HG03280 (cell line): Measurements from ENCODE around the gene ZNF451.
"Not testable (repeated sequence)": the region's sequence is repeated elsewhere in the genome, so short reads cannot be mapped to it uniquely, and the experiment has no call there.

Experiments used
- ATAC-seq: cut with Tn5 transposase; IDR thresholded peaks from one replicate; pipeline ENCODE4 v1.9.1; 2021; ENCODE audit warnings: mild to moderate bottlenecking, moderate library complexity; ENCODE audit not compliant: unreplicated experiment

Gene ZNF451, protein sequence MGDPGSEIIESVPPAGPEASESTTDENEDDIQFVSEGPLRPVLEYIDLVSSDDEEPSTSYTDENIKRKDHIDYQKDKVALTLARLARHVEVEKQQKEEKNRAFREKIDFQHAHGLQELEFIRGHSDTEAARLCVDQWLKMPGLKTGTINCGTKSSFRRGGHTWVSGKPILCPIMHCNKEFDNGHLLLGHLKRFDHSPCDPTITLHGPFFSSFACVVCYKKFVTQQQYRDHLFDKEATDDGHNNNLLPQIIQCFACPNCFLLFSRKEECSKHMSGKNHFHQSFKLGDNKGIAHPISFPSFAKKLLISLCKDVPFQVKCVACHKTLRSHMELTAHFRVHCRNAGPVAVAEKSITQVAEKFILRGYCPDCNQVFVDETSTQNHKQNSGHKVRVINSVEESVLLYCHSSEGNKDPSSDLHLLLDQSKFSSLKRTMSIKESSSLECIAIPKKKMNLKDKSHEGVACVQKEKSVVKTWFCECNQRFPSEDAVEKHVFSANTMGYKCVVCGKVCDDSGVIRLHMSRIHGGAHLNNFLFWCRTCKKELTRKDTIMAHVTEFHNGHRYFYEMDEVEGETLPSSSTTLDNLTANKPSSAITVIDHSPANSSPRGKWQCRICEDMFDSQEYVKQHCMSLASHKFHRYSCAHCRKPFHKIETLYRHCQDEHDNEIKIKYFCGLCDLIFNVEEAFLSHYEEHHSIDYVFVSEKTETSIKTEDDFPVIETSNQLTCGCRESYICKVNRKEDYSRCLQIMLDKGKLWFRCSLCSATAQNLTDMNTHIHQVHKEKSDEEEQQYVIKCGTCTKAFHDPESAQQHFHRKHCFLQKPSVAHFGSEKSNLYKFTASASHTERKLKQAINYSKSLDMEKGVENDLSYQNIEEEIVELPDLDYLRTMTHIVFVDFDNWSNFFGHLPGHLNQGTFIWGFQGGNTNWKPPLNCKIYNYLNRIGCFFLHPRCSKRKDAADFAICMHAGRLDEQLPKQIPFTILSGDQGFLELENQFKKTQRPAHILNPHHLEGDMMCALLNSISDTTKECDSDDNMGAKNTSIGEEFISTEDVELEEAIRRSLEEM

DNA sequence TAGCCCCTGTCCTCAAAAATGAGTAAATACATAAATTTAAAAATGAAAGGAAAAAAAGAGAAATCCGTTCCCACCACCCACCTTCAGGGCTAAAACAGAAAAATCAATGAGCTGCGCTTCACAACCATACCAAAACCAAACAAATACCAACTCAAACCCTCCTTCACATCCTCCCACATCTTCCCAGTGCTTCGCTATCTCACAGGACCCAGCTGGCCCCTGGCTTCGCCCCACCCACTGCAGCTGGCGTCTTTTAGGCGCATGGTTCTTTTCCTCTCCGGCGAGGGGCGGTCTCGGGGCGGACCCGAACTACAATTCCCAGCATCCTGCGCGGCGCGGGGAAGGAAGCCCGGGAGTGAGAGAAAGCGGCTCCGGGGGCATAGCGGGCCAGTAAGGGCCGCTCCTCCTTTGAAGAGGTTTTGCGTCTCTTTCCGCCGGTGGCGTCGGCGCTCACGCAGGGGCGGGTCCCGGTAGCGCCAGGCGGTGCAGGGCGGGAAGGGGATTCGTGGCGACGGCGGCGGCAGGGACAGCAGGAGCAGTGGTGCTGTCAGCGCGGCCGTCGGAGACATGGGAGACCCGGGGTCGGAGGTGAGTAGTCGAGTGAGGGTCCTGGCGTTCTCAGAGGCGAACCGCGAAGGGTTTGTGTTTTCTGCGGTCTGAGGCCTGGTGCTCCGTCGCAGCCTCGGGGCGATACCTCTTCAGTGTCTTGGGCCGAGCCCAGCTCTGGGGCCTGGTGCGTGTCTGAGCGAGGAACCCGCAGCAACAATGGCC lies at the start of gene ZNF451:
ZNF451 (plus strand) TSS at position 502 of the 771 bp plus-strand sequence; CDS start at position 568, 66 bp downstream.
- ATAC-seq = peak; percentile 91

DNA sequence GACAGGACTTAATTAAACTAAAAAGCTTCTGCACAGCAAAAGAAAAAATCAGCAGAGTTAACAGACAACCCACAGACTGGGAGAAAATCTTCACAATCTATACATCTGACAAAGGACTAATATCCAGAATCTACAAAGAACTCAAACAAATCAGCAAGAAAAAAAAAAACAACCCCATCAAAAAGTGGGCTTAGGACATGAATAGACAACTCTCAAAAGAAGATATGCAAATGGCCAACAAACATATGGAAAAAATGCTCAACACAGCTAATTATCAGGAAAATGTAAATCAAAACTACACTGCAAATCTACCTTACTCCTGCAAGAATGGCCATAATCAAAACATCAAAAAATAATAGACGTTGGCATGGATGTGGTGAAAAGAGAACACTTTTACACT lies 45.9 kb upstream of the ZNF451 start:
- ATAC-seq = not testable (repeated sequence)

DNA sequence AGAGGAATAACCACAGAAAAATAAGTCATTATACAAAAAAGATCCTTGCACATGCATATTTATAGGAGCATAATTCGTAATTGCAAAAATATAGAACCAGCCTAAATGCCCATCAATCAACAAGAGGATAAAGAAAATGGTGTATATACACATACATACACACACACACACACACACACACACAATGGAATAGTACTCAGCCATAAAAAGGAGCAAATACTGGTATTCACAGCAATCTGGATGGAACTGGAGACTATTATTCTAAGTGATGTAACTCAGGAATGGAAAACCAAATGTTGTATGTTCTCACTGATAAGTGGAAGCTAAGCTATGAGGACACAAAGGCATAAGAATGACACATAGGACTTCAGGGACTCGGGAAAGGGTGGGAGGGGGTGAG lies 45.4 kb upstream of the ZNF451 start:
- no peak for ATAC-seq

DNA sequence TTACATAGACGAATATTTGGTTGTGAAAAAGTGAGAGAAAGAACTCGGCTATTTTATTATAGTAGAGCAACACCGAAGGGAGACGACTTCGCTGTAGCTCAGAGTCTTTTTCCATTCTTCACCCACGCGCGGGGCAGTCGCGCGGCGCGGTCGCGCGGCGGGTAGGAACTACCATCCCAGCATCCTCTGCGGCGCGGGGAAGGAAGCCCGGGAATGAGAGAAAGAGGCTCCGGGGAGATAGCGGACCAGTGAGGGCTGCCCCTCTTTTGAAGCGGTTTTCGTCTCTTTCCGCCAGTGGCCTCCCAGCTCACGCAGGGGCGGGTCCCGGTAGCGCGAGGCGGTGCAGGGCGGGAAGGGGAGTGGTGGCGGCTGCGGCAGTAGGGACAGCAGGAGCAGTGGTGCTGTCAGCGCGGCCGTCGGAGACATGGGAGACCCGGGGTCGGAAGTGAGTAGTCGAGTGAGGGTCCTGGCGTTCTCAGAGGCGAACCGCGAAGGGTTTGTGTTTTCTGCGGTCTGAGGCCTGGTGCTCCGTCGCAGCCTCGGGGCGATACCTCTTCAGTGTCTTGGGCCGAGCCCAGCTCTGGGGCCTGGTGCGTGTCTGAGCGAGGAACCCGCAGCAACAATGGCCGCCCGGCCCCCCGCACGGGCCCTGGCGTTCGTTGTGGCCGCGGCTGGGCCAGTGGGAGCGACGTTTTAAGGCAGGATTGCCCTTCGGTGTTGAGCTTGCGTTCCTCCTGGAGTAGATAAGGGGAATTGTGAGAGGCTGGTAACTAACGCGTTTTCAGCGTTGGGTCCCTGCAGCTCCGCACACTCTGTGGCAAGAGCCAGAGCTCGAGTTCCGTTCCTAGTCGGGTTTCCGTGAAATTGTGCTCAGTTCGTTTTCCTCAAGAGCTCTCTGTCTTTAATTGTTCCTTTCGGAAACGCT lies 43.4 kb upstream of the ZNF451 start, which contains the start of gene KIAA1586:
KIAA1586 (plus strand) TSS at position 362 of the 925 bp plus-strand sequence; CDS start at position 425, 63 bp downstream.
- ATAC-seq = peak; percentile 92

DNA sequence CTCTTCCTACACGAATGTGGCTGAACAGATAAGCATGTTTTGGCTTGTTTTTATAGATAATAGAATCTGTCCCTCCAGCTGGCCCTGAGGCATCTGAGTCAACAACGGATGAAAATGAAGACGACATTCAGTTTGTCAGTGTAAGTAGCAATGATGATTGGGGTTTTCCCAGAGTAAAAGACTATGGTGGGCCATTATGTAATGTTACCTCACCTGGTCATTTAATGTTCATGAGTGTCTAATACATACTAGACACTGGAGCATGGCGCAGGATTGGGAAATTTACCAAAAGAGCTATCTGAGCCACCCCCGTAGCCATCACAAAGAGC lies 42.8 kb upstream of the ZNF451 start:
- ATAC-seq = peak; percentile 12

DNA sequence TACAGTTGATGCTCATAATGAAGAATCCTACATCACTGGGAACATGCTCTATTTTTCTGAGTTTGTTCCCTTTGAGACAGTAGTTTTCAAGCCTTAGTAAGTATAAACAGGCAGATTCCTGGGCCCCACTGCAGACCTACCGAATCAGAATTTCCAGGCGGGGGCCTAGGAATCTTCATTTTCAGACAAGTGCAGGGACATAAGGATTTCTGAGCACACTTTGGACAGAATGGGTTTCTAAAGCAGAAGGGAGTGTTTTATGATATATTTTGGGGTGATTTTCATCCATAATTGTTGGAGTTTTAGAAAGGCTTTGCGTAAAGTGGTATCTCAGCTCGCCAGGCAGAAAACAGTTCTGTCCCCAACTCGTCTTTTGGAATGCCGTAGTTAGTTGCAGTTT lies 42.1 kb upstream of the ZNF451 start:
- ATAC-seq = not testable (repeated sequence)

DNA sequence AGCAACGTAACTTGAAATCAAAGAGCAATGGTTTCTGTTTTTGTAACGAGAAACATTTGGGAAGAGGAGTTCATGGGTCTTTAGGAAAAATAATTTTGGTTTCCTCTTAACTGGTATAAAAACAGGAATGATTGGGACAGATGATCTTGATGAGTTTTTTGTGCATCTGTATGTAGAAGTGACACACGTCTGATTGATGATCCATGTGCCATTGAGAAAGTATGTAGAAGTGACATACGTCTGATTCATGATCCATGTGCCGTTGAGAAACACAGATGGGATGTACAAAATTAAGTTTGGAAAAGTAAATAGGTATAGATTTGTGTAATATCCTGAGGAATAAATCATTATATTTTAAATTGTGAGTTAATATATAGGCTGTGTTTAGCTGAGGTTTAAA lies 41.4 kb upstream of the ZNF451 start:
- no peak for ATAC-seq

DNA sequence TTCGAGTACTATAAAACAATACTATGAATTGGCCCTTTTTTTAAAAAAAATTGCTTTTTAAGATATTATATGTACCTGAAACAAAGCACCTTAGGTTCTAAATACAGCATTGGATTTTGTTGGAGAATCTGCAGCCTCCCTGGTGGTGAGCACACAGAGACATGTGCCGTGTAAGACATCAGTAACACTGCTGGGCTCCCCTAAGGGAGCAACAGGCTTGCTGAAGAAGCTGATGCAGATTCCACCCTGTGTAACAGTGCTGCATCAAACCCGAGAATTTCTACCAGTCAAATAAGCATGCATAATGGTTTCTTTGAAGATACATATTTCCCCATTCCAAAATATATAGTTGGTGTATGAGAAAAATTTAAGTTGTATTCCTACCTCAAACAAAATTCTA lies 26.1 kb upstream of the ZNF451 start:
- ATAC-seq = no peak

DNA sequence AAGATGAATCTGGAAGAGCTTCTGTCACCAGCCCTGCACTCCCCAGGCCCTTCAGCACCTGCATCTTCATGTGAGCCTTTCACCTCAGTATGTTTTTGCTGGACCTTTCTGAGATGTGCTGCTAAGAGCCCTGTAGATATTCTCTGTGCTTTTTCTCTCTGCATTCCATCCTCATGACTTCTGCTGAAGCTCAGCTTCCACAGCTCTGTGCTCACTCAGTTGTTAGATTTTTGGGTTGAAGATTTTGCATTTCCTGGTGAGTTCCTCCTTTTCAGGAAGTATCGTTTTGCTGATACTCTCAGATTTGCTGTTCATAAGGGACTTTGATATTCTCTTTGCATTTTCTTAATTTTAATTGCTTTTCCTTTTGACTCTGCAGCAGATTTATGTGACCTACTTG lies 25.2 kb upstream of the ZNF451 start:
- no peak for ATAC-seq

DNA sequence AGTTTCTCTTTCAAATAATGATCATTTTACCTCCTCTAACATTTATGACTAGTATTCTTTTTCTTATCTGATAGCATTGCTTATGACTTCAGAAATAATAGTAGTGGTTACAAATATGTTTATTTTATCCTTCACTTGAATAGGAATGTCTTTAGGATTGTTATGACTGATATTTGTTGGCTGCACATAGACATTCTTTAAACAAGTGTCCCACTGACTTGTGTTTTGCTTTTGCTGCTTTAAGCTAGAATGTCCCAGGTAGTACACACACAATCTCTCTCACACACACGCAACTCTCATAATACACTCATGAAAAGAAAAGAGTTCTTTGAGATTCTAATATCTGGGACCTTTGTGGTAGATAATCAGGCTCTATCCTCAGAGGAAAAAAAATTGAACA lies 21.9 kb upstream of the ZNF451 start:
- no peak for ATAC-seq

DNA sequence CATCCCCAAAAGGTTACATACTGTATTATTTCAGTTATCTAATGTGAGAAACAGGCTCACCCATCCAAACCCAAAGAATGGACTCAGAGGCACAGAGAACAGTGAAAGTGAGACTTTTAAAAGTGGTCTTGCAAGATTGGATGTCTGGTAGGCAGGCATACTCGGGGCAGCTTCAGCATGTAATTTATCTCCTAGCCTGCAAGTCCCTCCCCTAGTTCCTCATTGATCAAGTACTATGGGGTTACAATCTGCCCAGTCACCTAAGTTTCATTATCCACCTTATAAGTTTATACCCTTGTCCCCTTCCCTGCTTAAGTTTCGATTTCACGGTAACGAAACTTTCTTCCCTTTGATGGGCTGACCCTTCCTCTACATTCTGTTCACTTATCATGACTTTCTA lies 20.8 kb upstream of the ZNF451 start:
- no peak for ATAC-seq

DNA sequence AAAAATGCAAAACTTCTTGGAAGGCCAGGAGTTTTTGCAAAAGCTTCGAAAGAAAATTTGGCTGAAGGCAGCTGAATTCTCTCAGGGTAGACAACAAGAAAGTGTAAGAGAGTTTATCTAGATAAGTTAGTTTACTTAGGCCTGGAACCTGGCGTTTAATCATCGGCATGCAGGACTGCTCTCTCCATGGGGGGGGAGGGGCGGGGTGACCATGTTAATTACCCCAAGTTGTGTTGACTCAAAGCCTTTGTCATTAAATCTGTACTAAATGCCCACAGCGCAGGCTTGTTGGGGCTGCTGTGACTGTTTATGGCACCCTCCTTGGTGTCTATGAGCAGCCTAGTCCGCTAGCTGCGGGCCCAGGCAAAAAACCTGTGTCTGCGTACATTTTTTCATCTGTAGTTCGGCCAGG lies 20.1 kb upstream of the ZNF451 start:
- ATAC-seq = no peak

DNA sequence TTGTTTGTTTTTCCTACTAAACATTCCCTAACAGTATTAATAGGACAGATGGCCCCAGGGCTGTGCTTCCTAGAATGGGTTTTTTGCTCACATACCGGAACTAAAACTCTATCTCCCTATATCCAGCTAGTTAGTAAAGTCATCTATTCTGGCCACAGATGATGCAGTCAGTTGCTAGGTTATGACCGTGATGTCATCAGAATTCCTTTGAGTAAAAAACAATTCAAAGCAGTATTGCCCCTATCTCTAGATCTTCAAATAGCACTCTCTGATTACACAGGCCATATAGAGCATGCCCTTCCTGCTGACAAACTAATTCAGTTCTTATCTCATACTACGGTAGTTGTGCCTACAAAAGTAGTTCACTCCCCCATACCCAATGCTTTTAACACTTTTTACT lies 17.9 kb upstream of the ZNF451 start:
- ATAC-seq = no peak

DNA sequence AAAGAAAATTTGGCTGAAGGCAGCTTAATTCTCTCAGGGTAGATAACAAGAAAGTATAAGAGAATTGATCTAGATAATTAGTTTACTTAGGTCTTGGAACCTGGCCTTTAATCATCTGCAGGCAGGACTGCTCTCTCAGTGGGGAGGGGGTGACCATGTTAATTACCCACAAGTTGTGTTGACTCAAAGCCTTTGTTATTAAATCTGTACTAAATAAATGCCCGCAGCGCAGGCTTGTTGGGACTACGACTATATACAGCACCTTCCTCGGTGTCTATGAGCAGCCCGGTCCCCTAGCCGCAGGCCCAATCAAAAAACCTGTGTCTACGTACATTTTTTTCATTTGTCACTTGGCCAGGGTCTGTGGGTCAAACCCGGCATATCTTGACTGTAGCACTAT lies 15.6 kb upstream of the ZNF451 start:
- ATAC-seq = no peak

DNA sequence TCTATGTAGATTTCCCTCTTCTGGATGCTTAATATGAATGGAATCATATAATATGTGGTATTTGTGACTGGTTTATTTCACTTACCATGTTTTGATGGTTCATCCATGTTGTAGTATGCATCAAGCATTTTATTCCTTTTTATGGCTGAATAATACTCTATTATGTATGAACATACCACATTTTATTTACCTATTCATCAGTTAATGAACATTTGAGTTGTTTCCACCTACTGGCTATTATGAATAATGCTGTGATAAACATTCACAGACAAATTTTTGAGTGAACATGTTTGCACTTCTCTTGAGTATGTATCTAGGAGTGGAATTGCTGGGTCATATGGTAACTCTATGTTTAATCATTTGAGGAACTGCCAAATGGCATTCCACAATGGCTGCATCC lies 14.9 kb upstream of the ZNF451 start:
- no peak for ATAC-seq

DNA sequence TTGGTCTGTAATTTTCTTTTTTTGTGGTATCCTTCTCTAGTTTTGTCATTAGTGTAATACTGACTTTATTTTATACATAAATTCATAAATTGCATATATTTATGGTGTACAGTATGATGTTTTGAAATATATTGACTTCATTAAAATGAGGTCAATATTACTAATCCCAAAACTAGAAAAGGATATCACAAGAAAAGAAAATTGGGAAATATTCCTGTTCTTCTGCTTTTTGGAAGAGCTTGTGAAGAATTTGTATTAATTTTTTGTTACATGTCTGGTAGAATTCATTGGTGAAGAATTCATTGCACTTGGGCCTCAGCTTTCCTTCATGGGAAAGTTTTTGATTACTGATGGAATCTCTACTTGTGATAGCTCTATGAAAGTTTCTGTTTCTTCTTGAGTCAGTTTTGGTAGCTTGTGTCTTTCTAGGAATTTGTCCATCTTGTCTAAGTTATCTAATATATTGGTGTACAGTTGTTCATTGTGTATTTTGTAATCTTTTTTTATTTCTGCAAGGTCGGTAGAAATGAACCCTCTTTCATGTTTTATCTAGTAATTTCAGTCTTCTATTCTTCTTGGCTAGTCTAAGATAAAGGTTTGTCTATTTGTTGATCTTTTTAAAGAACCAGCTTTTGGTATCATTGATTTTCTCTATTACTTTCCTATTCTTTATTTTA lies 11.3 kb upstream of the ZNF451 start:
- ATAC-seq = no peak

DNA sequence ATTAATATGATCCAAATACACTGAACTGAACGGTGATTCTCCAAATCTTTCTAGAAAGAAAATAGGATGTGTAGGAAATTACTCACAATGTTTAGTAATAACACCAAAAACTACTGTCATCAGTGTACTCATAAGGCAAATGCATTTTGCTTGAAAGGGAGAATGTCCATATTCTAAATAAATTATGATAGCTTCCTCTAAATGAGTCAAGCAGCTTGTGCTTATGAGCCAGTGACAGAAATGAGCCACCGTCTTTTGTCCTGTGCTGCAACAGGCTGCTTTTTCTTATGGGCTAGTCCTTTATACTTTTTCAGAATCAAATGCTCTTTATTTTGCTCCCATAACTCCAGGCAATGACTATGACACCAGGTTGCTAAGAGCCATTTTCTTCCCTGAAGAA lies 4.5 kb upstream of the ZNF451 start:
- no peak for ATAC-seq

DNA sequence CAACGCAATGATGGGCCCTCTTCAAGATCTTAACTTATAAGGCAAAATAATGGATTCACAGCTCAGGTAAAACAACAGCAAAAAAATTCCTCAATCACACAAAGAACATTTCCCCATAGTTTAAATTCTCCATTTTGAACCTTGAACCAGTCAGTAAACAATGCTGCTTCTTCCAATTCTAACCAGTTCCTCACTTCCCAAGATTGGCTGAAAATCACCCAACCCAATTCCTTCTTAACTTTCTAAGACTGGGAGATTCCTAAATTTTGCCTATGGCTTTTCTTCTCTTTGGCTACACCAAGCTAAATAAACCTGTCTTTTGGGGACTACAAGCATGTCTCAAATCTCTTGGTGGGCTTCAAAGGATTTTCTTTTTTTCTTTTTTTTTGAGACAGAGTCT lies 3.1 kb upstream of the ZNF451 start:
- no peak for ATAC-seq

DNA sequence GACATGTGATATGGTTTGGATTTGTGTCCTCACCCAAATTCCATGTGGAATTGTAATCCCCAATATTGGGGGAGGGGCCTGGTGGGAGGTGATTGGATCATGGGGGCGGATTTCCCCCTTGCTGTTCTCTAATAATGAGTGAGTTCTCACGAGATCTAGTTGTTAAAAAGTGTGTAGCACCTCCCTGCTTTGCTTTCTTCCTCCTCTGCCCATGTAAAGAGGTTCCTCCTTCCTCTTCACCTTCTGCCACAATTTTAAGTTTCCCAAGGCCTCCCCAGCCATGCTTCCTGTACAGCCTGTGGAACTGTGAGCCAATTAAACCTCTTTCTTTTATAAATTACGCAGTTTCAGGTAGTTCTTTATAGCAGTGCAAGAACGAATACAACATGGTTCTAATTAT lies 2.1 kb upstream of the ZNF451 start:
- no peak for ATAC-seq
